K562 (cell line): ENCODE data around the gene MGRN1. TPM values are rescaled to one million over a fixed set of nuclear protein-coding genes. Genes with fewer than 3 reads are reported as not detected.

ENCODE experiments used
- CREM ChIP-seq: IDR thresholded peaks from 2 replicates; pipeline ENCODE4 v1.6.1; 2014; ENCODE audit warnings: antibody characterized with exemption, low read depth
- DACH1 ChIP-seq: fragments of 450-650 bp; IDR thresholded peaks from 2 replicates; pipeline ENCODE4 v1.6.1; 2018; ENCODE audit not compliant: partially characterized antibody
- ETV6 ChIP-seq, 3 experiments: fragments of 150-350 bp in 1 of 3; sonication (generic) in 1 of 3; formaldehyde crosslinking in 1 of 3; IDR thresholded peaks; 2 replicates each; pipeline versions ENCODE4 v1.6.1 to v1.8.0; 2014 to 2022; ENCODE audit warnings: borderline replicate concordance in 2 of 3, low read depth in 2 of 3, antibody characterized with exemption in 1 of 3, low read length in 1 of 3, mild to moderate bottlenecking in 1 of 3, missing genetic modification reagents in 1 of 3
- FIP1L1 ChIP-seq: fragments of 200-400 bp; formaldehyde crosslinking; IDR thresholded peaks from 2 replicates; pipeline ENCODE4 v1.6.1; 2018; ENCODE audit warnings: mild to moderate bottlenecking, low read depth, low read length; ENCODE audit not compliant: poor library complexity, severe bottlenecking
- JUN ChIP-seq, 2 experiments: sonication (generic) in 1 of 2; formaldehyde crosslinking in 1 of 2; IDR thresholded peaks; 2 replicates each; pipeline versions ENCODE4 v1.6.1 to v1.8.0; 2012 to 2022; ENCODE audit warnings: borderline replicate concordance in 2 of 2, mild to moderate bottlenecking in 2 of 2, improper control_type of control experiment in 1 of 2, low read depth in 1 of 2, low read length in 1 of 2, missing genetic modification reagents in 1 of 2
- KAT7 ChIP-seq: sonication (generic); formaldehyde crosslinking; IDR thresholded peaks from 2 replicates; pipeline ENCODE4 v1.8.0; 2022; ENCODE audit warnings: missing genetic modification reagents, mild to moderate bottlenecking, borderline replicate concordance
- MCM5 ChIP-seq: fragments of 450-650 bp; IDR thresholded peaks from 2 replicates; pipeline ENCODE4 v1.6.1; 2016; ENCODE audit warnings: low read depth
- NCOA6 ChIP-seq: fragments of 450-650 bp; IDR thresholded peaks from 2 replicates; pipeline ENCODE4 v1.6.1; 2017; ENCODE audit warnings: mild to moderate bottlenecking
- NFXL1 ChIP-seq: fragments of 450-650 bp; formaldehyde crosslinking; IDR thresholded peaks from 2 replicates; pipeline ENCODE4 v1.4.0; 2021; ENCODE audit warnings: mild to moderate bottlenecking
- NONO ChIP-seq, 2 experiments: fragments of 200-400 bp in 1 of 2; fragments of 450-650 bp in 1 of 2; formaldehyde crosslinking in 1 of 2; IDR thresholded peaks; 2 replicates each; pipeline ENCODE4 v1.6.1; 2017; ENCODE audit warnings: low read depth in 2 of 2, mild to moderate bottlenecking in 2 of 2, moderate library complexity in 2 of 2, low read length in 1 of 2
- POLR2G ChIP-seq: fragments of 200-400 bp; formaldehyde crosslinking; IDR thresholded peaks from 2 replicates; pipeline ENCODE4 v1.6.1; 2017; ENCODE audit warnings: low read depth, mild to moderate bottlenecking, antibody characterized with exemption, low read length, moderate library complexity
- POLR3A ChIP-seq: IDR thresholded peaks from 2 replicates; pipeline ENCODE4 v1.6.1; 2011; ENCODE audit warnings: borderline replicate concordance, mild to moderate bottlenecking, moderate library complexity; ENCODE audit not compliant: insufficient read length, insufficient read depth; ENCODE audit errors: extremely low read depth
- POU5F1 ChIP-seq: fragments of 150-350 bp; IDR thresholded peaks from 2 replicates; pipeline ENCODE4 v1.6.1; 2014; ENCODE audit warnings: borderline replicate concordance, low read length, low read depth, mild to moderate bottlenecking; ENCODE audit not compliant: partially characterized antibody
- SETDB1 ChIP-seq: IDR thresholded peaks from one replicate; pipeline ENCODE4 v1.6.1; 2012; ENCODE audit warnings: low read length, control low read depth, inconsistent platforms
- SMAD4 ChIP-seq: fragments of 250-450 bp; sonication (Bioruptor Pico); conservative IDR thresholded peaks from 2 replicates; pipeline ENCODE4 v1.8.0; 2021; ENCODE audit warnings: inconsistent platforms, mild to moderate bottlenecking, moderate library complexity
- SRF ChIP-seq, 2 experiments: fragments of 250-450, 450-650 bp in 1 of 2; sonication (Bioruptor Pico) in 1 of 2; sonication (generic) in 1 of 2; formaldehyde crosslinking; IDR thresholded peaks; 2 replicates each; pipeline versions ENCODE4 v1.5.0 to v1.5.1; 2020 to 2022; ENCODE audit warnings: mild to moderate bottlenecking in 1 of 2, missing genetic modification reagents in 1 of 2
- TCF7L2 ChIP-seq: fragments of 150-350 bp; IDR thresholded peaks from 2 replicates; pipeline ENCODE4 v1.6.1; 2016; ENCODE audit warnings: low read depth, mild to moderate bottlenecking, low read length, moderate library complexity
- THAP12 ChIP-seq: fragments of 250-450 bp; sonication (Bioruptor Pico); IDR thresholded peaks from 2 replicates; pipeline ENCODE4 v1.9.0; 2021; ENCODE audit warnings: mild to moderate bottlenecking, inconsistent platforms
- ZKSCAN3 ChIP-seq: fragments of 250-450 bp; sonication (Bioruptor Pico); IDR thresholded peaks from 2 replicates; pipeline ENCODE4 v1.4.0; 2020
- ZNF23 ChIP-seq: fragments of 250-450 bp; sonication (Bioruptor Pico); IDR thresholded peaks from 2 replicates; pipeline ENCODE4 v1.4.0; 2020; ENCODE audit warnings: mild to moderate bottlenecking
- ZNF282 ChIP-seq: sonication (generic); formaldehyde crosslinking; IDR thresholded peaks from 2 replicates; pipeline ENCODE4 v1.8.1; 2023; ENCODE audit warnings: missing genetic modification reagents
- ZNF511 ChIP-seq: sonication (generic); formaldehyde crosslinking; IDR thresholded peaks from 2 replicates; pipeline ENCODE4 v1.8.0; 2022; ENCODE audit warnings: mild to moderate bottlenecking, missing genetic modification reagents
- ZNF589 ChIP-seq: fragments of 200-800 bp; sonication (Bioruptor generic); IDR thresholded peaks from 2 replicates; pipeline ENCODE4 v1.6.1; 2016; ENCODE audit warnings: low read depth, missing genetic modification characterization, missing compliant biosample characterization
- ZNF699 ChIP-seq: fragments of 250-450 bp; sonication (Bioruptor Pico); IDR thresholded peaks from 2 replicates; pipeline ENCODE4 v1.8.0; 2021; ENCODE audit warnings: mild to moderate bottlenecking, moderate library complexity; ENCODE audit not compliant: insufficient replicate concordance
- ZSCAN32 ChIP-seq: fragments of 450-650 bp; formaldehyde crosslinking; IDR thresholded peaks from 2 replicates; pipeline ENCODE4 v1.4.0; 2020; ENCODE audit warnings: mild to moderate bottlenecking, moderate library complexity
- polyA plus RNA-seq, 8 experiments: library from polyadenylated mRNA; depleted of rRNA in 4 of 8; stranded (reverse) in 5 of 8; unstranded in 3 of 8; fragments of >200 nt; fragmentation: Nextera tagmentation in 2 of 8; fragmentation: Illumina TruSeq in 1 of 8; extraction: Ambion mirVana in 2 of 8; extraction: Trizol in 1 of 8; gene quantifications; 2 replicates each; pipeline versions ENCODE4 v1.2.1 to v1.2.3, GENCODE V29; 2011 to 2014; ENCODE audit warnings: inconsistent platforms in 1 of 8, missing spikeins in 1 of 8
- total RNA-seq, 7 experiments: library from RNA; depleted of rRNA in 6 of 7; stranded (reverse); fragments of >200 nt in 6 of 7; fragmentation: Illumina TruSeq in 2 of 7; extraction: Trizol in 2 of 7; gene quantifications; 2 replicates each; pipeline versions ENCODE4 v1.2.1 to v1.2.3, GENCODE V29; 2011 to 2021; ENCODE audit warnings: low replicate concordance in 1 of 7

The MGRN1 gene
- total and polyA plus RNA-seq, 9 of the 15 experiments (the other 6 are each of a cell fraction or from before 2014, with no cell fraction given) = 0.15 to 37.9 (median 6.0) TPM

GRCh38 chr16:4614571-4615383 is 9.8 kb upstream of the MGRN1 start, which contains the start of gene UBALD1 (continued):
- TF ChIP-seq ZNF282 (CRISPR knock-in tag) (no peak), NONO (IDR thresholded peaks at IDR 0.05; ENCODE audit: low read depth in 2 of 2, low read length in 1 of 2) (peak in 1 of 2 experiments; percentile 87; a peak in 2 of 4 replicates), KAT7 (CRISPR knock-in tag) (peak; percentile 94; the same call in 1 of the 2 replicates), ZNF589 (no peak), ZNF699 (CRISPR knock-in tag) (no peak), ZNF511 (peak; percentile 89), FIP1L1 (peak; percentile 88), POLR3A (no peak), MCM5 (no peak), CREM (peak; percentile 90), SMAD4 (CRISPR knock-in tag) (peak; percentile 51; the same call in 1 of the 2 replicates), POU5F1 (peak; percentile 32), NCOA6 (no peak), TCF7L2 (no peak), ZSCAN32 (no peak), ZKSCAN3 (no peak), ZNF23 (CRISPR knock-in tag) (no peak), POLR2G (peak; percentile 95), ETV6 (IDR thresholded peaks at IDR 0.05; ENCODE audit: borderline replicate concordance in 1 of 2, low read depth in 2 of 2, low read length in 1 of 2) (no peak), ETV6 (CRISPR knock-in tag; IDR thresholded peaks at IDR 0.05; ENCODE audit: borderline replicate concordance) (0 out of 2 replicates have a peak, but pooled peaks have one; percentile 33), SETDB1 (no peak), SRF (CRISPR knock-in tag; IDR thresholded peaks at IDR 0.05) (peak in 1 of 2 experiments; percentile 88; a peak in 1 of 4 replicates), NFXL1 (CRISPR knock-in tag) (no peak), DACH1 (peak; percentile 95), THAP12 (peak; percentile 59; the same call in 1 of the 2 replicates), JUN (IDR thresholded peaks at IDR 0.05; ENCODE audit: borderline replicate concordance, low read depth, low read length) (peak; percentile 94), JUN (CRISPR knock-in tag; IDR thresholded peaks at IDR 0.05; ENCODE audit: borderline replicate concordance) (peak; percentile 86; the same call in 1 of the 2 replicates)
